NCI-H460 (cell line): ENCODE measurements around the gene WWOX. TPM values are rescaled to one million over a fixed set of nuclear protein-coding genes. Genes with fewer than 3 reads are reported as not detected.

Experiments
- DNase-seq: peaks from one replicate; pipeline ENCODE4 v3.0.0-alpha.2; 2016; ENCODE audit warnings: low read depth; ENCODE audit errors: extremely low read depth
- total RNA-seq: library from RNA; depleted of rRNA; stranded (reverse); fragments of >200 nt; shearing (Covaris generic); gene quantifications from 2 replicates; pipeline ENCODE4 v1.2.3, GENCODE V29; 2014

The WWOX gene
- total RNA-seq, 1 experiment from 2014 or later: 11.1 TPM

- no peak for DNase-seq
Measured at GRCh38 chr16:79008036-79008868, 908.8 kb downstream of the WWOX start.

DNA sequence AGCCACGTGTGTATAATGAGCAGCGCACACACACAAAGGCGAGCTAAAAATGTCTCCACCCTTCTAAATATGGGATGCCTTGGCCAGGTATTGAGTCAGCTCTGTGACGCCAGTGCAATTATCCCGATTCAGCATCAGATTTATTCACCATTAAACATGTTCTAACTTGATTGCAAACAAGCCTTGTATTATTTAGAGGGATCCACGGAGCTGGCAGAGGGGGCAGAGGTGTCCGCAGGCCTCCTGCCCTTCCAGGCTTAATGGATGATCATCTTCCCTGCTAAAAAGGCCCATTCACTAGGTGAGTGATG is 909.4 kb downstream of the WWOX start:
- DNase-seq: no peak

- no peak for DNase-seq
Measured at GRCh38 chr16:79009896-79010295, 910.4 kb downstream of the WWOX start.

GRCh38 chr16:79011282-79011681 is 911.8 kb downstream of the WWOX start:
- no peak for DNase-seq

- DNase-seq: no peak
Measured at GRCh38 chr16:79012671-79013434, 913.4 kb downstream of the WWOX start.

DNA sequence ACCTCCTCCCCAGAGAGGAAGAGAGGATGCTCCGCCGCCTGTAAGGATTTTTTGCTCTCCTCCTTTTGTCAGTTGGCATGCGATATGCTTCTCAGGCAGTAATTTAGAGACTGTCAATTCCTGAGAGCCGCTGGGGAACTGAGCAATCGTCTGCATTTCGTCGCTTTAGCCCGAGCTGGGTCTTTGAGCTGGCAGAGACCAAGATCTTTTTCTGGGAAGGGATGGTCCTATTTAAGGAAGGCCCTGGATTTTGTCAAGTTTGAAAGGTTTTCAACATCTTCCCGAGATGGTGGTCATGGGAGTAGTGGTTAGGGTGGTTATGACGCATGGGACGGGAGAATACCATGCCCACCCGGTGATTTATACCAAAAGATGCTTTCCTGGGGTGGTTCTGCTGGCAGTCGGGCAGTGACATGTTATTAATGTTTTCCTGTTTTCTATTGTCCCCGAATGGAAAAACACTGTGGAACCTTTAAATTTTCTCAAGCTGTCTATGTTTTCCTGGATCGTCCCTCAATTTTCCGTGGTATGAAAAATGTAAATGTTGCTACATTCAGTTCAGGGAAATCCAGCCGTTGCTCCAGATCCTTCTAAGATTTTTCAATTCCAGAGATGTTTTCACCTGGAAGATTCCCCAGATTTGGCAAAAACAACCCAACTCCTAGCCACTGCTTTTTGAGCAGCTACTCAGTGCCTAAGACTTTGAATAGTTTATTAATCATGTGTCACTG is 914.6 kb downstream of the WWOX start:
- no peak for DNase-seq

- no peak for DNase-seq
Measured at GRCh38 chr16:79018650-79019429, 919.4 kb downstream of the WWOX start.

GRCh38 chr16:79019431-79019830 is 920.0 kb downstream of the WWOX start:
- DNase-seq: no peak

- DNase-seq: no peak
Measured at GRCh38 chr16:79021991-79022630, 922.7 kb downstream of the WWOX start.

DNA sequence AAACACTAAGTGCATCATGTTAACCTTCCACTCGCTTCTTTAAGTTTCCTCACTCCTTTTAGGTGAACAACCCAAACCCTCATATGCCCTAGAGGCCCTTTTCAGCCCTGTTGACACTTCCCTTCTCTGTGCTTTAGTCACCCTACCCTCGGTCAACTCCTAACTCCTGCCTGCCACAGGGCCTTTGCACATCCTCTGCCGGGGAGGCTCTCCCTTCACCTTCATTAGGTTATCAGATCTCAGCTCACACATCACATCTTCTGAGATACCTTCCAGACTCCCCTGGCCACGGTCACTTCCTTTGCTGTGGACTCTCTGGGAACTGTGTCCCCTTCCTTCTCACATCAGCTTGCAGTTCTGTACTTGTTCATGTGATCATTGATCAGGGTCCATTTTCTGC is 926.7 kb downstream of the WWOX start:
- no peak for DNase-seq

GRCh38 chr16:79036541-79036940 is 937.1 kb downstream of the WWOX start:
- DNase-seq: no peak

- DNase-seq: no peak
Measured at GRCh38 chr16:79037521-79038373, 938.3 kb downstream of the WWOX start.

DNA sequence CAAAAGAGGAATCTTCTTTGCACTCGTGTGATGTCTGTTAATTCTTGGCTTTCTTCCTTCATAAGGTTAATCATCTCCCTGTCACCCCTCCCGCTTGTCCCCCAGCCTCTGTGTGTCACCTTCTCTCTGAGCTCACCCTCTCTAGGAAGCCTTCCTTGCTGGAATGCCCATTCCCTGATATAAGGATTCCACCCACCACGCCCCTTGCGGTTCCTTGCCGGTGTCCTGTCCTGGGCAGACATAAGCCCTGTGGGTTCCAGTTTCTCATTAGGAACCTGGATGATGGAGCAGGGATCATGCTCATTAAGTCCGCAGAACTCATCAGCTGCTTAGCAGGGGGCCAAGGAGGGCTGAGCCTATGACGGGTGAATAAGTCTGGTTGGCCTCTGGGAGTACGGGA is 941.8 kb downstream of the WWOX start:
- no peak for DNase-seq

DNA sequence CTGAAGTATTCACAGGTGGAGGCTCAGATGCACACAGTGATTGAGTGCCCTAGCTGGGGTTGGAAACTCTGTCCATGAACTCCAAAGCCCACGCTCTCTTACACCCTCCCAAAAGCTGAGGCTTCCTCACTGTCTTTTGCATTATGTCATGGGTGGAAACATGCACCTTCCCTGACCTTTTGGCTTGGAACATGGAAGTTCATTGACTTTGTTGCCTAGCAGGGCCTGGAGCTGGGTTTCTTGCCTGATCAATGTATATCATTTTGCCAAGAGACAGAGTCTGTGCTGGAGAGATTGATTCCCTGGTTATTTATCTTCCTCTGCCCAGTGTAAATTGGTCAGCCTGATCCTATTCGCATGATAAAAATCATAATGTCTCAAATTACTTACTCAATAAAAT is 942.7 kb downstream of the WWOX start:
- no peak for DNase-seq

GRCh38 chr16:79042886-79043285 is 943.4 kb downstream of the WWOX start:
- no peak for DNase-seq

- no peak for DNase-seq
Measured at GRCh38 chr16:79045191-79045590, 945.7 kb downstream of the WWOX start.

GRCh38 chr16:79047337-79047736 is 947.9 kb downstream of the WWOX start:
- DNase-seq: no peak

- no peak for DNase-seq
Measured at GRCh38 chr16:79049040-79049439, 949.6 kb downstream of the WWOX start.

- no peak for DNase-seq
Measured at GRCh38 chr16:79050063-79050462, 950.6 kb downstream of the WWOX start.
